Astrocyte (in vitro differentiated cells and primary cell): ENCODE data around the gene AKT3.

Experiments used
- CTCF ChIP-seq: IDR thresholded peaks from 2 replicates; pipeline ENCODE4 v1.5.1; 2011; ENCODE audit warnings: low read depth, mild to moderate bottlenecking, inconsistent platforms, low read length, moderate library complexity; ENCODE audit not compliant: insufficient read depth
- EZH2 ChIP-seq: IDR thresholded peaks from 2 replicates; pipeline ENCODE4 v1.6.1; 2012; ENCODE audit warnings: mild to moderate bottlenecking, low read length, inconsistent platforms; ENCODE audit not compliant: insufficient read depth

GRCh38 chr1:243882276-243882675, 32.2 kb upstream of the AKT3 start:
- TF ChIP-seq CTCF (no peak), EZH2 (no peak)
